Measurements from ENCODE around the gene SAFB. TPM values are rescaled to one million over a fixed set of nuclear protein-coding genes. Genes with fewer than 3 reads are reported as not detected.
"Not testable (repeated sequence)": the region's sequence is repeated elsewhere in the genome, so short reads cannot be mapped to it uniquely, and the experiment has no call there.

The SAFB gene
- total and polyA plus RNA-seq, 2 of the 13 experiments (the other 11 are each of a cell fraction or from before 2014, with no cell fraction given), result 21.0 to 28.4 TPM

DNA sequence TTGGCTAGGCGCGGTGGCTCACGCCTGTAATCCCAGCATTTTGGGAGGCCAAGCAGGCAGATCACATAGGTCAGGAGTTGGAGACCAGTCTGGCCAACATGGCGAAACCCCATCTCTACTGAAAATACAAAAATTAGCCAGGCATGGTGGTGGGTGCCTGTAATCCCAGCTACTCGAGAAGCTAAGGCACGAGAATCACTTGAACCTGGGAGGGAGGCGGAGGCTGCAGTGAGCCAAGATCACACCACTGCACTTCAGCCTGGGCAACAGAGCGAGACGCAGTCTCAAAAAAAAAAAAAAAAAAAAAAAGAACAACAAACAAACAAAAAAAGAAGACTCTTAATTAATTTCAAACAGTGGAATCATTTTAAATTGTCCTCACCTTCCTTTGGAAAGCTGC, 14.1 kb upstream of the SAFB start:
- FAIRE-seq; H3K4me2 ChIP-seq (ENCODE audit: low read depth, low read length); H4K20me1 ChIP-seq (ENCODE audit: insufficient read depth, low read length); CTCF ChIA-PET (ENCODE audit: low intra/inter-chr PET ratio, low total read pairs); BruUV-seq (replicated peaks); DNase-seq (ENCODE audit: low spot score); in situ Hi-C loops (cut with HindIII; ENCODE audit: extremely low pct_ligation_motif_present, low pct_unique_long_range_greater_than_20kb); intact Hi-C loops (cut with micrococcal nuclease; ENCODE audit: unreplicated experiment); H3K9me3 ChIP-seq (ENCODE audit: low read length); H3K4me3 ChIP-seq (replicated peaks in 1 of 3; ENCODE audit: insufficient read depth in 1 of 3, low read depth in 2 of 3, low read length in 3 of 3); H2AFZ ChIP-seq (ENCODE audit: low read length); H3K27me3 ChIP-seq (ENCODE audit: control insufficient read depth in 1 of 2, insufficient read depth in 2 of 2, low read length in 2 of 2); ATAC-seq: not testable (repeated sequence)
- whole genome bisulfite sequencing (ENCODE audit: low lambda C conversion rate), result 98% methylated on average over 9 of the region's 9 CpGs
- POLR2A ChIA-PET, result interaction anchor here (0.8 kb wide), 1 partner anchor 25 kb away, joined by 3 read pairs; no protein-coding TSS in a partner anchor
- peaks cover 27% of the 10 kb centered on the region for H3K4me1 ChIP-seq (ENCODE audit: insufficient read depth, low read length)
- H3K27ac ChIP-seq (ENCODE audit: extremely low read length, insufficient read depth, low read length), result peak overlapping the region; percentile 41
- peaks cover 36 to 80% of the 10 kb centered on the region in 2 experiments for H3K36me3 ChIP-seq (replicated peaks in 1 of 2; ENCODE audit: control insufficient read depth in 1 of 2, insufficient read depth in 2 of 2, low read length in 2 of 2)
- H3K9ac ChIP-seq (ENCODE audit: insufficient read depth, low read depth, low read length), result peak overlapping the region; percentile 51
- peaks cover 13% of the 10 kb centered on the region for H3K79me2 ChIP-seq (ENCODE audit: insufficient read depth, low read length)

DNA sequence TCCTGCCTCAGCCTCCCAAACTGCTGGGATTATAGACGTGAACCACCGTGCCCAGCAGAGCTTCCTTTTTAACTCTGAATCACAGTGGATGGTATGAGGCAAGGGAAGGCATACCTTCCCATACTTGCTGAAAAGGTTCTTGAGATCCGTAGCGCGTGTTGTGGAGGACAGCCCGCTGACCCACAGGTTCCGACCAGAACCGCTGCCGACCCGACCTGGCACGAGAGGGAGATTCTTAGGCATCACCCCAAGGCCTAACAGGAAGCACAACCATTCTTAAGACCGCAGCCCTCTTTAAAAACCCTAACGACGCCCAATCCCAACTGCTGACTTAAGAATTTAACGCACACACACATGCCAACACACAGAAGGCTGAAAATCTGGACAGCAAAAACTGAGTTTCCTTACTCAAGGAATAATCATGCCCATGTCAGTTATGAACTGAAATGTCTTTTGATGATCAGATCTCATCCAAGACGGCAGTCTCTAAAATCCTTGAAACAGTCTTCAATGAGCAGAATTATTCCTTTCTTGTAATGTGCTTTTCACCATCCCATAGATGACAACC, 12.9 kb upstream of the SAFB start:
- ChIA-PET POLR2A (no interaction called here), CTCF (ENCODE audit: low intra/inter-chr PET ratio, low total read pairs) (no interaction called here)
- Histone ChIP-seq H4K20me1 (ENCODE audit: insufficient read depth, low read length) (no peaks in the 10 kb centered on the region), H2AFZ (ENCODE audit: low read length) (no peak overlapping the region), H3K27ac (ENCODE audit: extremely low read length, insufficient read depth, low read length) (no peak overlapping the region), H3K9ac (ENCODE audit: insufficient read depth, low read depth, low read length) (no peak overlapping the region), H3K4me3 (replicated peaks in 1 of 3; ENCODE audit: insufficient read depth in 1 of 3, low read depth in 2 of 3, low read length in 3 of 3) (no peak overlapping the region), H3K4me2 (ENCODE audit: low read depth, low read length) (no peak overlapping the region), H3K4me1 (ENCODE audit: insufficient read depth, low read length) (peaks cover 27% of the 10 kb centered on the region), H3K9me3 (ENCODE audit: low read length) (no peaks in the 10 kb centered on the region), H3K36me3 (replicated peaks in 1 of 2; ENCODE audit: control insufficient read depth in 1 of 2, insufficient read depth in 2 of 2, low read length in 2 of 2) (peaks cover 35 to 80% of the 10 kb centered on the region in 2 experiments), H3K27me3 (ENCODE audit: control insufficient read depth in 1 of 2, insufficient read depth in 2 of 2, low read length in 2 of 2) (no peaks in the 10 kb centered on the region), H3K79me2 (ENCODE audit: insufficient read depth, low read length) (peaks cover 13% of the 10 kb centered on the region)
- TF ChIP-seq CHCHD3 (CRISPR knock-in tag; IDR thresholded peaks at IDR 0.05) (no peak), U2AF2 (IDR thresholded peaks at IDR 0.05; ENCODE audit: low read depth, low read length) (no peak), WIZ (CRISPR knock-in tag; IDR thresholded peaks at IDR 0.05) (no peak), TCF7 (IDR thresholded peaks at IDR 0.05; ENCODE audit: low read depth) (no peak), GFI1 (CRISPR knock-in tag; IDR thresholded peaks at IDR 0.05; ENCODE audit: borderline replicate concordance) (no peak), SNRNP70 (IDR thresholded peaks at IDR 0.05; ENCODE audit: low read depth, low read length) (no peak), RBM39 (IDR thresholded peaks at IDR 0.05; ENCODE audit: low read depth, low read length, poor library complexity, severe bottlenecking) (no peak), STAT5B (CRISPR knock-in tag; IDR thresholded peaks at IDR 0.05) (no peak), BCL6 (CRISPR knock-in tag; IDR thresholded peaks at IDR 0.05) (no peak), ZNF367 (CRISPR knock-in tag; IDR thresholded peaks at IDR 0.05; ENCODE audit: borderline replicate concordance) (no peak), PHF20 (CRISPR knock-in tag; IDR thresholded peaks at IDR 0.05) (no peak)
- TF ChIP-seq, protein P1, sequence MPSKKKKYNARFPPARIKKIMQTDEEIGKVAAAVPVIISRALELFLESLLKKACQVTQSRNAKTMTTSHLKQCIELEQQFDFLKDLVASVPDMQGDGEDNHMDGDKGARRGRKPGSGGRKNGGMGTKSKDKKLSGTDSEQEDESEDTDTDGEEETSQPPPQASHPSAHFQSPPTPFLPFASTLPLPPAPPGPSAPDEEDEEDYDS (CRISPR knock-in tag; IDR thresholded peaks at IDR 0.05), result no peak
- TF ChIP-seq, protein P2, sequence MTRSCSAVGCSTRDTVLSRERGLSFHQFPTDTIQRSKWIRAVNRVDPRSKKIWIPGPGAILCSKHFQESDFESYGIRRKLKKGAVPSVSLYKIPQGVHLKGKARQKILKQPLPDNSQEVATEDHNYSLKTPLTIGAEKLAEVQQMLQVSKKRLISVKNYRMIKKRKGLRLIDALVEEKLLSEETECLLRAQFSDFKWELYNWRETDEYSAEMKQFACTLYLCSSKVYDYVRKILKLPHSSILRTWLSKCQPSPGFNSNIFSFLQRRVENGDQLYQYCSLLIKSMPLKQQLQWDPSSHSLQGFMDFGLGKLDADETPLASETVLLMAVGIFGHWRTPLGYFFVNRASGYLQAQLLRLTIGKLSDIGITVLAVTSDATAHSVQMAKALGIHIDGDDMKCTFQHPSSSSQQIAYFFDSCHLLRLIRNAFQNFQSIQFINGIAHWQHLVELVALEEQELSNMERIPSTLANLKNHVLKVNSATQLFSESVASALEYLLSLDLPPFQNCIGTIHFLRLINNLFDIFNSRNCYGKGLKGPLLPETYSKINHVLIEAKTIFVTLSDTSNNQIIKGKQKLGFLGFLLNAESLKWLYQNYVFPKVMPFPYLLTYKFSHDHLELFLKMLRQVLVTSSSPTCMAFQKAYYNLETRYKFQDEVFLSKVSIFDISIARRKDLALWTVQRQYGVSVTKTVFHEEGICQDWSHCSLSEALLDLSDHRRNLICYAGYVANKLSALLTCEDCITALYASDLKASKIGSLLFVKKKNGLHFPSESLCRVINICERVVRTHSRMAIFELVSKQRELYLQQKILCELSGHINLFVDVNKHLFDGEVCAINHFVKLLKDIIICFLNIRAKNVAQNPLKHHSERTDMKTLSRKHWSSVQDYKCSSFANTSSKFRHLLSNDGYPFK (CRISPR knock-in tag; IDR thresholded peaks at IDR 0.05; ENCODE audit: borderline replicate concordance), result no peak
- TF ChIP-seq, protein P3, sequence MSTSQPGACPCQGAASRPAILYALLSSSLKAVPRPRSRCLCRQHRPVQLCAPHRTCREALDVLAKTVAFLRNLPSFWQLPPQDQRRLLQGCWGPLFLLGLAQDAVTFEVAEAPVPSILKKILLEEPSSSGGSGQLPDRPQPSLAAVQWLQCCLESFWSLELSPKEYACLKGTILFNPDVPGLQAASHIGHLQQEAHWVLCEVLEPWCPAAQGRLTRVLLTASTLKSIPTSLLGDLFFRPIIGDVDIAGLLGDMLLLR (CRISPR knock-in tag; IDR thresholded peaks at IDR 0.05), result no peak
- FAIRE-seq, result no peak
- 97% methylated on average over 15 of the region's 16 CpGs for WGBS (ENCODE audit: low lambda C conversion rate)
- DNase-seq (ENCODE audit: low spot score), result no peak
- in situ Hi-C loops (cut with HindIII; ENCODE audit: extremely low pct_ligation_motif_present, low pct_unique_long_range_greater_than_20kb) (no loop called here), intact Hi-C loops (cut with micrococcal nuclease; ENCODE audit: unreplicated experiment) (no loop called here)
- no TSS peak for BruUV-seq (replicated peaks)
- ATAC-seq, result no peak
